T-helper 22 cell (primary cell): ENCODE measurements around the gene OR4M2.
"Not testable (repeated sequence)": the region's sequence is repeated elsewhere in the genome, so short reads cannot be mapped to it uniquely, and the experiment has no call there.

Source experiments
- DNase-seq: peaks from one replicate; pipeline ENCODE4 v3.0.0-alpha.2; 2020; ENCODE audit warnings: low read depth

Gene OR4M2

GRCh38 chr15:22080227-22080626 is at the start of gene OR4M2:
Gene OR4M2, plus strand, starts transcription at chr15:22080527. Its CDS starts 98 bp downstream, at chr15:22080625.
- not testable (repeated sequence) for DNase-seq

GRCh38 chr15:22069267-22069666 is 11.1 kb upstream of the OR4M2 start:
- DNase-seq, result not testable (repeated sequence)

GRCh38 chr15:22081386-22081785 is 1.1 kb downstream of the OR4M2 start:
- not testable (repeated sequence) for DNase-seq

- DNase-seq, result not testable (repeated sequence)
Observed at GRCh38 chr15:22098616-22099253, 18.4 kb downstream of the OR4M2 start.

- not testable (repeated sequence) for DNase-seq
Observed at GRCh38 chr15:22099289-22099891, 19.1 kb downstream of the OR4M2 start.

- not testable (repeated sequence) for DNase-seq
Observed at GRCh38 chr15:22122033-22122432, 41.7 kb downstream of the OR4M2 start.
